Neural progenitor cell (in vitro differentiated cells): ENCODE results near the gene SPATA31D1. TPM values are rescaled to one million over a fixed set of nuclear protein-coding genes. Genes with fewer than 3 reads are reported as not detected.
"Not testable (repeated sequence)": the region's sequence is repeated elsewhere in the genome, so short reads cannot be mapped to it uniquely, and the experiment has no call there.

Experiments
- DNase-seq: peaks from one replicate; pipeline ENCODE4 v3.0.0-alpha.2; 2016; ENCODE audit warnings: low spot score
- H2AFZ ChIP-seq: fragments of 200-600 bp; sonication (generic); replicated peaks from 2 replicates; pipeline ENCODE4 v1.6.1; 2016; ENCODE audit warnings: antibody characterized with exemption
- H3F3A ChIP-seq: fragments of 200-600 bp; sonication (generic); 2 replicates; pipeline ENCODE4 v1.6.1; 2016; ENCODE audit warnings: antibody characterized with exemption, low read depth
- H3K27ac ChIP-seq: fragments of 200-600 bp; sonication (generic); 2 replicates; pipeline ENCODE4 v1.5.1; 2016; ENCODE audit warnings: mild to moderate bottlenecking
- H3K27me3 ChIP-seq: fragments of 200-600 bp; sonication (generic); 2 replicates; pipeline ENCODE4 v1.6.1; 2016; ENCODE audit warnings: mild to moderate bottlenecking, moderate library complexity
- H3K36me3 ChIP-seq: fragments of 200-600 bp; sonication (generic); 2 replicates; pipeline ENCODE4 v1.5.1; 2016
- H3K4me1 ChIP-seq: fragments of 200-600 bp; sonication (generic); 2 replicates; pipeline ENCODE4 v1.6.1; 2016; ENCODE audit warnings: mixed run types
- H3K4me2 ChIP-seq: fragments of 200-600 bp; sonication (generic); 2 replicates; pipeline ENCODE4 v1.6.1; 2016
- H3K4me3 ChIP-seq: fragments of 200-600 bp; sonication (generic); 2 replicates; pipeline ENCODE4 v1.5.1; 2016
- H3K79me2 ChIP-seq: fragments of 200-600 bp; sonication (generic); 2 replicates; pipeline ENCODE4 v1.6.1; 2016; ENCODE audit warnings: low read depth
- H3K9ac ChIP-seq: fragments of 200-600 bp; sonication (generic); 2 replicates; pipeline ENCODE4 v1.6.1; 2016
- H3K9me3 ChIP-seq: fragments of 200-600 bp; sonication (generic); 2 replicates; pipeline ENCODE4 v1.5.1; 2016; ENCODE audit warnings: low read depth
- H4K20me1 ChIP-seq: fragments of 200-600 bp; sonication (generic); 2 replicates; pipeline ENCODE4 v1.6.1; 2016; ENCODE audit warnings: low read depth
- H3K27ac Mint-ChIP-seq: 3 replicates; pipeline ENCODE4 v1.8.0; 2021; ENCODE audit warnings: mixed read lengths
- H3K27me3 Mint-ChIP-seq: 2 replicates; pipeline ENCODE4 v1.8.0; 2022; ENCODE audit warnings: low read depth, mild to moderate bottlenecking, inconsistent platforms, moderate library complexity, mixed read lengths; ENCODE audit not compliant: insufficient read depth
- H3K36me3 Mint-ChIP-seq: 3 replicates; pipeline ENCODE4 v1.8.0; 2021; ENCODE audit warnings: mixed read lengths
- H3K4me1 Mint-ChIP-seq: 3 replicates; pipeline ENCODE4 v1.8.0; 2021; ENCODE audit warnings: mixed read lengths
- H3K4me3 Mint-ChIP-seq: 3 replicates; pipeline ENCODE4 v1.8.0; 2021; ENCODE audit warnings: mild to moderate bottlenecking, moderate library complexity, mixed read lengths
- H3K9me3 Mint-ChIP-seq: 3 replicates; pipeline ENCODE4 v1.8.0; 2020; ENCODE audit warnings: mixed read lengths
- EZH2 ChIP-seq: fragments of 200-600 bp; sonication (generic); IDR thresholded peaks from 2 replicates; pipeline ENCODE4 v1.6.1; 2017; ENCODE audit warnings: antibody characterized with exemption, mild to moderate bottlenecking, moderate library complexity
- EZH2phosphoT487 ChIP-seq: fragments of 200-600 bp; sonication (generic); IDR thresholded peaks from 2 replicates; pipeline ENCODE4 v1.6.1; 2017; ENCODE audit warnings: antibody characterized with exemption
- total RNA-seq: library from RNA; depleted of rRNA; stranded (reverse); fragments of >200 nt; gene quantifications from 2 replicates; pipeline ENCODE4 v1.2.3, GENCODE V29; 2015; ENCODE audit warnings: low replicate concordance
- TF ChIP-seq, protein P1 (sequence below): fragments of 200-600 bp; sonication (generic); IDR thresholded peaks from 2 replicates; pipeline ENCODE4 v1.5.1; 2017; ENCODE audit warnings: antibody characterized with exemption, mild to moderate bottlenecking

SPATA31D1 gene
- not detected in 2 replicates for total RNA-seq

- not testable (repeated sequence) for H3K4me3 ChIP-seq, H3K9me3 Mint-ChIP-seq, H3K4me1 Mint-ChIP-seq, H4K20me1 ChIP-seq, H3K4me2 ChIP-seq, H3F3A ChIP-seq, H3K36me3 Mint-ChIP-seq, H2AFZ ChIP-seq, H3K27ac Mint-ChIP-seq, DNase-seq, H3K9me3 ChIP-seq, H3K27me3 ChIP-seq, H3K9ac ChIP-seq, H3K4me3 Mint-ChIP-seq, H3K79me2 ChIP-seq, H3K27me3 Mint-ChIP-seq, H3K36me3 ChIP-seq, H3K27ac ChIP-seq, H3K4me1 ChIP-seq
These were observed at the start of gene SPATA31D1 for GRCh38 chr9:81988472-81988871. SPATA31D1 (plus strand) TSS chr9:81988772; CDS start chr9:81988819, 47 bp downstream.

DNA sequence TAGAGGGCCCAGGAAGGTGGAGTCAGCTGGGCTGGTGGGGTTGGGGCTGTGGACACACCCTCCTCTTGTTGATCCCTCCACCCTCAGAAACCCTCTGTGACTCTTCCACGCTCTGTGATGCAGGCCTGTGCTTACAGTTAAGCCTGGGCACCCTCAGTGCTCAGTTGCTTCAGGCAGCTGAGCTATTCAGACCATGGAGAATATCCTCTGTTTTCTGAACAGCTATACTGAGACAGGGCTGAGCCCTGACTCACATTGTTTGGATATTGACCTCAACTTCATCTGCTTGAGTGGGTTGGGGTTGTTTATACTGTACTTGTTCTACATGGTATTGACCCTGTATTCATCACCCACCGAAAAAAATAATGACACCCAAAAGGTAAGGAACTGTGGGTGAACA is 45.2 kb upstream of the SPATA31D1 start, which contains the start of gene SPATA31D3:
Gene SPATA31D3 (plus strand): TSS at position 108 of the 400 bp plus-strand sequence. CDS start 86 bp downstream, at position 194.
- not testable (repeated sequence) for H3K9ac ChIP-seq, H3K4me3 Mint-ChIP-seq, H3K9me3 ChIP-seq, H3K4me2 ChIP-seq, H3K27me3 Mint-ChIP-seq, H3K4me1 Mint-ChIP-seq, H3K27me3 ChIP-seq, H3K79me2 ChIP-seq, H3K36me3 Mint-ChIP-seq, H3K27ac Mint-ChIP-seq, H3K4me1 ChIP-seq, H3K27ac ChIP-seq, H2AFZ ChIP-seq, H4K20me1 ChIP-seq, DNase-seq, H3F3A ChIP-seq, H3K4me3 ChIP-seq, H3K9me3 Mint-ChIP-seq, H3K36me3 ChIP-seq

DNA sequence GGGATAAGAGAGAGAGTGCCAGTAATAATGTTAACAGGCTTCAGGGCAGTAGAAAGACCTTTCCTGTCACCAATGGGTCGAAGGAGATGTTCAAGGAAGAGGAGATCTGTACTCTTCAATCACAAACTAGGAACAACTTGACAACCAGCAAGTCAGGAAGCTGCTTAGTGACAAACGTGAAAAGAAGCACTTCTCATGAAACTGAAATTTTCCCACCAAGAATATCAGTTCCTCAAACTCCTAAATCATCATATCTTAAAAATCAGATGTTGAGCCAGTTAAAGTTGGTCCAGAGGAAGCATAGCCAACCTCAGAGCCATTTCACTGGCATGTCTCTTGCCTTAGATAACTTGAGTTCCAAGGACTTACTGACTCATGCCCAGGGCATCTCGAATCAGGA is 39.9 kb upstream of the SPATA31D1 start:
- H3K4me3 Mint-ChIP-seq, H3K79me2 ChIP-seq, H3K4me1 ChIP-seq, H3K36me3 ChIP-seq, H3K27ac Mint-ChIP-seq, H3K4me2 ChIP-seq, H4K20me1 ChIP-seq, H3K27me3 Mint-ChIP-seq, H3F3A ChIP-seq, H3K27me3 ChIP-seq, H3K9me3 ChIP-seq, H3K27ac ChIP-seq, H3K36me3 Mint-ChIP-seq, H3K9ac ChIP-seq, H2AFZ ChIP-seq, H3K9me3 Mint-ChIP-seq, H3K4me1 Mint-ChIP-seq, H3K4me3 ChIP-seq, DNase-seq: not testable (repeated sequence)

DNA sequence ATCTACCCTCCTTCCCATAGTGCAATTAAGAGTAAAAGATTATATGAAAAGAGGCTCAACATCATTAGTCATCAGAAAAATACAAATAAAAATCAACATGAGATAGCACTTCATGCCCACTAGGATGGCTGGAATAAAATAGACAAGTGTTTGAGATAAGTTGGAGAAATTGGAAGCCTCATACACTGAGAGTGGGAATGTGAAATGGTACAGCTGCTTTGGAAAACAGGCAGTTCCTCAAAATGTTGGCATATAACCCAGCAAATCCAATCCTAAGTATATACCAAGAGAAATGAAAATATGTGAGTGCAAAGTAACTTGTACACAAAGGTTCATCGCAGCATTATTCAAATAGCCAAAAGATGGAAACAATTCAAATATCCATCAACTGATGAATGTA is 35.5 kb upstream of the SPATA31D1 start:
- Mint-ChIP-seq H3K27me3 (peaks cover 4% of the 10 kb centered on the region), H3K4me1 (no peaks in the 10 kb centered on the region), H3K4me3 (no peak overlapping the region), H3K9me3 (peaks cover 33% of the 10 kb centered on the region), H3K27ac (no peak overlapping the region), H3K36me3 (peaks cover 5% of the 10 kb centered on the region)
- H3K9ac ChIP-seq: no peak overlapping the region
- no peak for DNase-seq
- no peak overlapping the region for H3K4me2 ChIP-seq
- no peaks in the 10 kb centered on the region for H3K4me1 ChIP-seq
- H3K9me3 ChIP-seq: peaks cover 7% of the 10 kb centered on the region
- H3F3A ChIP-seq: no peaks in the 10 kb centered on the region
- no peak overlapping the region for H3K4me3 ChIP-seq
- H4K20me1 ChIP-seq: no peaks in the 10 kb centered on the region
- H3K27ac ChIP-seq: no peak overlapping the region
- H3K36me3 ChIP-seq: no peaks in the 10 kb centered on the region
- H3K79me2 ChIP-seq: no peaks in the 10 kb centered on the region
- no peaks in the 10 kb centered on the region for H3K27me3 ChIP-seq
- H2AFZ ChIP-seq: no peak overlapping the region
- no peak for TF ChIP-seq EZH2

- no peak overlapping the region for H3K4me3 Mint-ChIP-seq
- no peaks in the 10 kb centered on the region for H3K4me1 Mint-ChIP-seq
- no peak for DNase-seq
- H3F3A ChIP-seq: no peaks in the 10 kb centered on the region
- peaks cover 33% of the 10 kb centered on the region for H3K9me3 Mint-ChIP-seq
- no peaks in the 10 kb centered on the region for H3K79me2 ChIP-seq
- no peaks in the 10 kb centered on the region for H3K27me3 ChIP-seq
- H4K20me1 ChIP-seq: no peaks in the 10 kb centered on the region
- peaks cover 4% of the 10 kb centered on the region for H3K27me3 Mint-ChIP-seq
- peaks cover 5% of the 10 kb centered on the region for H3K36me3 Mint-ChIP-seq
- no peak for TF ChIP-seq EZH2phosphoT487
- no peak for TF ChIP-seq EZH2
- TF ChIP-seq, protein P1, sequence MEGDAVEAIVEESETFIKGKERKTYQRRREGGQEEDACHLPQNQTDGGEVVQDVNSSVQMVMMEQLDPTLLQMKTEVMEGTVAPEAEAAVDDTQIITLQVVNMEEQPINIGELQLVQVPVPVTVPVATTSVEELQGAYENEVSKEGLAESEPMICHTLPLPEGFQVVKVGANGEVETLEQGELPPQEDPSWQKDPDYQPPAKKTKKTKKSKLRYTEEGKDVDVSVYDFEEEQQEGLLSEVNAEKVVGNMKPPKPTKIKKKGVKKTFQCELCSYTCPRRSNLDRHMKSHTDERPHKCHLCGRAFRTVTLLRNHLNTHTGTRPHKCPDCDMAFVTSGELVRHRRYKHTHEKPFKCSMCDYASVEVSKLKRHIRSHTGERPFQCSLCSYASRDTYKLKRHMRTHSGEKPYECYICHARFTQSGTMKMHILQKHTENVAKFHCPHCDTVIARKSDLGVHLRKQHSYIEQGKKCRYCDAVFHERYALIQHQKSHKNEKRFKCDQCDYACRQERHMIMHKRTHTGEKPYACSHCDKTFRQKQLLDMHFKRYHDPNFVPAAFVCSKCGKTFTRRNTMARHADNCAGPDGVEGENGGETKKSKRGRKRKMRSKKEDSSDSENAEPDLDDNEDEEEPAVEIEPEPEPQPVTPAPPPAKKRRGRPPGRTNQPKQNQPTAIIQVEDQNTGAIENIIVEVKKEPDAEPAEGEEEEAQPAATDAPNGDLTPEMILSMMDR: no peak
- H3K4me3 ChIP-seq: no peak overlapping the region
- no peak overlapping the region for H3K27ac ChIP-seq
- no peaks in the 10 kb centered on the region for H3K4me1 ChIP-seq
- H2AFZ ChIP-seq: no peak overlapping the region
- H3K4me2 ChIP-seq: no peak overlapping the region
- H3K9me3 ChIP-seq: peaks cover 7% of the 10 kb centered on the region
- H3K27ac Mint-ChIP-seq: no peak overlapping the region
- H3K36me3 ChIP-seq: no peaks in the 10 kb centered on the region
- no peak overlapping the region for H3K9ac ChIP-seq
These were observed 32.9 kb upstream of the SPATA31D1 start for GRCh38 chr9:81955625-81956024.
